Measurements from ENCODE around the gene TRMT2B.
"Not testable (repeated sequence)": the region's sequence is repeated elsewhere in the genome, so short reads cannot be mapped to it uniquely, and the experiment has no call there.

TRMT2B gene

DNA sequence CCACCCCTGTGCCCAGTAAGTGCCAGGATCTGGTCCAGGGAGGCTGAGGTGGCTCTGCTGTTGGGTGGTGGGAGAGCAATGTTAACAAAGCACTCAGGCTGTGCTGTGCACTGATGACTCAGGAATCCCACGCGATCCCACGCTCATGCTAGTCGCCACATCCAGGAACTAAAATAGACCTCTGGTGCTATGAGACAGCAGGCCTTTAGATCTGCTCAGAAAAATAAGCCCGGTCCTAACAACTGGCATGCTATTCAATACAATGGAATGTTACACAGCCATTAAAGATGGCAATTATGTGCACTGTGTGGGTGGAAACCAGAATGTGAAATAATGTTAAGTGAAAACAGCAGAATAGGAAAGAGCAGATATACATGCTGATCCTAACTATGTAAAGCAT is 56.4 kb downstream of the TRMT2B start:
- peak; percentile 18 for DNase-seq (ENCODE audit: extremely low read depth, low read depth)
- TF ChIP-seq, protein P1, sequence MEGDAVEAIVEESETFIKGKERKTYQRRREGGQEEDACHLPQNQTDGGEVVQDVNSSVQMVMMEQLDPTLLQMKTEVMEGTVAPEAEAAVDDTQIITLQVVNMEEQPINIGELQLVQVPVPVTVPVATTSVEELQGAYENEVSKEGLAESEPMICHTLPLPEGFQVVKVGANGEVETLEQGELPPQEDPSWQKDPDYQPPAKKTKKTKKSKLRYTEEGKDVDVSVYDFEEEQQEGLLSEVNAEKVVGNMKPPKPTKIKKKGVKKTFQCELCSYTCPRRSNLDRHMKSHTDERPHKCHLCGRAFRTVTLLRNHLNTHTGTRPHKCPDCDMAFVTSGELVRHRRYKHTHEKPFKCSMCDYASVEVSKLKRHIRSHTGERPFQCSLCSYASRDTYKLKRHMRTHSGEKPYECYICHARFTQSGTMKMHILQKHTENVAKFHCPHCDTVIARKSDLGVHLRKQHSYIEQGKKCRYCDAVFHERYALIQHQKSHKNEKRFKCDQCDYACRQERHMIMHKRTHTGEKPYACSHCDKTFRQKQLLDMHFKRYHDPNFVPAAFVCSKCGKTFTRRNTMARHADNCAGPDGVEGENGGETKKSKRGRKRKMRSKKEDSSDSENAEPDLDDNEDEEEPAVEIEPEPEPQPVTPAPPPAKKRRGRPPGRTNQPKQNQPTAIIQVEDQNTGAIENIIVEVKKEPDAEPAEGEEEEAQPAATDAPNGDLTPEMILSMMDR (IDR thresholded peaks at IDR 0.05; ENCODE audit: low read depth, low read length), result no peak

DNA sequence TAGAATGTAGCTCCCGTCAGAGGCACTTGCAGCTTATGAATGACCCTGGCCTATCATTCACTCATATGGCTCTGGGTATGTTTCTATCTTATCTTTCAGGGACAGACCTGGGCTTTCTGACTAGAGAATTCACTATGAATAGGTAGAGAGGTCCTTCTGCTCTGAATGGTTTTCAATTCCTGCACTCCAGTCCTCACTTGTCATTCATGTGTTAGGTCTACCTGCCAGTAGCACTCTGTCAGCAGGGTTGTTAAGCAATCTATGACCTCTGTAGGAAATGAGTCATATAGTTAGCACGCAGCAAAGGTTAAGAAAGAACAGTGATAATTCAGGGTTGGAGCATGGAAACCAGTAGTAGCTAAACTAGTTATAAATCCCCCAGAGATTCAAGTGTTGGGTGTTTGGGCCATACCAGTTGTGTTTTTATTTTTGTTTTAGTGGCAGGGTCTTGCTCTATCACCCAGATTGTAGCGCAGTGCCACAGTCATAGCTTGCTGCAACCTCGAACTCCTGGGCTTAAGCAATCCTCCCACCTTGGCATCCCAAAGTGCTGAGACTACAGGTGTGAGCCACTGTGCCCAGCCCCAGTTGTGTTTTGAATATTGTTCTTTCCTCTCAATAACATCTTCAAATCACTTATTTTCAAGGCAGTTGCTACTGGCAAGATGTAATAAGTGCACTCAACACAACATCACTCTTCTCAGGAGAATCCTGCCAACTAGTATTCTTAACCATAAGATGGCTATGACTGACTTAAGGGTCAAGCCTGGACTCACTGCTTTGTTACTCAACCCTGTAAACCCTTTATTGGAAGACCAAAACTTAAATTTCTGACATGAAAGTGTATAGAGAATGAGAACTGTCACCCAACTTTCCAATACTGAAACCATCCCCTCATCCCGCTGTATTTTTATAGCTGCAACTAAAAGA is 57.3 kb downstream of the TRMT2B start:
- no peak for DNase-seq (ENCODE audit: extremely low read depth, low read depth)
- TF ChIP-seq, protein P1 (IDR thresholded peaks at IDR 0.05; ENCODE audit: low read depth, low read length), result no peak

DNA sequence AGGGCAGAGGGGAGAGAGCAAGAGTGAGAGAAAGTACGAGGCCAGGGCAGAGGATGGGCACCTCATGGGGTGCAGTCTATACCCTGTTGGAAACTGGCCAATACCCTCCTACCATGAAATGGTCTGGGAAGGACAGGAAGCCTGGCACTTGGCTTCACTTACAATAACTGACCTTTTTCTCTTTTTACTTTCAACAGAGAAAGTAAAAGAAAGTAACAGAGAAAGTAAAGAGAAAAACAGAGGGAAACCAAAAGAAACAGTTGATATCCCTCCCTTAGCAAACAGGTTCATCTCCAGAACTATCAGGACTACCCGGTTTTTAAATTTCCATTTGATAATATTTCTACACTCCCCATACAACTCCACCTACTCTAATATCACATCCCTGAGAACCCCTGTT is 61.8 kb downstream of the TRMT2B start:
- no peak for DNase-seq (ENCODE audit: extremely low read depth, low read depth)
- TF ChIP-seq, protein P1 (IDR thresholded peaks at IDR 0.05; ENCODE audit: low read depth, low read length), result no peak

- TF ChIP-seq, protein P1 (IDR thresholded peaks at IDR 0.05; ENCODE audit: low read depth, low read length), result no peak
- DNase-seq (ENCODE audit: extremely low read depth, low read depth), result no peak
These were observed 67.1 kb downstream of the TRMT2B start for GRCh38 chrX:100984818-100985217.

- DNase-seq (ENCODE audit: extremely low read depth, low read depth), result not testable (repeated sequence)
These were observed 70.4 kb downstream of the TRMT2B start for GRCh38 chrX:100981498-100981845.

- no peak for DNase-seq (ENCODE audit: extremely low read depth, low read depth)
These were observed 71.1 kb downstream of the TRMT2B start for GRCh38 chrX:100980608-100981497.

GRCh38 chrX:100979881-100980607 is 71.9 kb downstream of the TRMT2B start:
- no peak for DNase-seq (ENCODE audit: extremely low read depth, low read depth)
- TF ChIP-seq, protein P1 (IDR thresholded peaks at IDR 0.05; ENCODE audit: low read depth, low read length), result no peak

More at GRCh38 chrX:100980608-100981497, 71.1 kb downstream of the TRMT2B start:
- TF ChIP-seq, protein P1 (IDR thresholded peaks at IDR 0.05; ENCODE audit: low read depth, low read length), result no peak

Measured in AG09319 (cell line).